ENCODE measurements around the gene DYNC1LI1.
"Not testable (repeated sequence)": the region's sequence is repeated elsewhere in the genome, so short reads cannot be mapped to it uniquely, and the experiment has no call there.

Gene DYNC1LI1

DNA sequence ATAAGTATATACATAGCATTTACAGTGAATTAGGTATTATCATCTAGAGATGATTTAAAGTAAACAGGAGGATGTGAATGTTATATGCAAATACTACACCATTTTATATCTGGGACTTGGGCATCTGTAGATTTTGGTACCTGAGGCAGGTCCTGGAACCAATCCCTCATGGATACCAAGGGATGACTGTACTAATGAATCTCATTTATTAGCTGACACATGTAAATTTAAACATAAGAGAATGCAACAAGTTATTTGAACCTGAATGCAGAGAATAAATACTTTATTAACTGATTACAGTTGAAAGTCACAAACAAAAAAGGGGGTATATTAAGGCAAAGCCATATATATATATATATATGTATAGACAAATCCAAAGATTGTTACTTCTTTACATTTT is 44.9 kb downstream of the DYNC1LI1 start:
- DNase-seq: no peak

- no peak for DNase-seq
Measured at GRCh38 chr3:32522682-32523081, 48.0 kb downstream of the DYNC1LI1 start.

GRCh38 chr3:32518921-32519320 is 51.7 kb downstream of the DYNC1LI1 start:
- DNase-seq: not testable (repeated sequence)

- DNase-seq: not testable (repeated sequence)
Measured at GRCh38 chr3:32516751-32517150, 53.9 kb downstream of the DYNC1LI1 start.

DNA sequence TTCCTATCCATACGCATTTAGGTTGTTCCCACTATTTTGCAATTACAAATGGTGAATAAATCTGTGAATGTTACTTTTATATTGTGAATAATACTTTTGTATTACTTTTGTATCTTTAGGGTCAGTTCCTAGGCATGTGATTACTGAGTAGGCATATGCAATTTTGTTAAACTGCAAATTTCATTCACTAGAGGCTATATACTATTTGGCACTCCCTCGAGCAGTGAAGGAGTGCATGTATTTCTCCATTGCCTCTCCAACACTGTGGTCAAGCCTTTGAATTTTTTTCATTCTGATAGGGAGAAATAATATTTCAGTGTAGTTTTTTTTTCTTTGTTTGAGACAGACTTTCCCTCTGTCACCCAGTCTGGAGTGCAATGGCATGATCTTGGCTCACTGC is 59.7 kb downstream of the DYNC1LI1 start:
- DNase-seq: no peak

- peak; percentile 70 to 76 for DNase-seq
Measured at GRCh38 chr3:32510075-32510724, 60.5 kb downstream of the DYNC1LI1 start.

- DNase-seq: no peak
Measured at GRCh38 chr3:32508711-32509110, 61.9 kb downstream of the DYNC1LI1 start.

GRCh38 chr3:32506466-32506865 is 64.2 kb downstream of the DYNC1LI1 start:
- no peak for DNase-seq

GRCh38 chr3:32502946-32503286 is 67.7 kb downstream of the DYNC1LI1 start:
- no peak for DNase-seq

DNA sequence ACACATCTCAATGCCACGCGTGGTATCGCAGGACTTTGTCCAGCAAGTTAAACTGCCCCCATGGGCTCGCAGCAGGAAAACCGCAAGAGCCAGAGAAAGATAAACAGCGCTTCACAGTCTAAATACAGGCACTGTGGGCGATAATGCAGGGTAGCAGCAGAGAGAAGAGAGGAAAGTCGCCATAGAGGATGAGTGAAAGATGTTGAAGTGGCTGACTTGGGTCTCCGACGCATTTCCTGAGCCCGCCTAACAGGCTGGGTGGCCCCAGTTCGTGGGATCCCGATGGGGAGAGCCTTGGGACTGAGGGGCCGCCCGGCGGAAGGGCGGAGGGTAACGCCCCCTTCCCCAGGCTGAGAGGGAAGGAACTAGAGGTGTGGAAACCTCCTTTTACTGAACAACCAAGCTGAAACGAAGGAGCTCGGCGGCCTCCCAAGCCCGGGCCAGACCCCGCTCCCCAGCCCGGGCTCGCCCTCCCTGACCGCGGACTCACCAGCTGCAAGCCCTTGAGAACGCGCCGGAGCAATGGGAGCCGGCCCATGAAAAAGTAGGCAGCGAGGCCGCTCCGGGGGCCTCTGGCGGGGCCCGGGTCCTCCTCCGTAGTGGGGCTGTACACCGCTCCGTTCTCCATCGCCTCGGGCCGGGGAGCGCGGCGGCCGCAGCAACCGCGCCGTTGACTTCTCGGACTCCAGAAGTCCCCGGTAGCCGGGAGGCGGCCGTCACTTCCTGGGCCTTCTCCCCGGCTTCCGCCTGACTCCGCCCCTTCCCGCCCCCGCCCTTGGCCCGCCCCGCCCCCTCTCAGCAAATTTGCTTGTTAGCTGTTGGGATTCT is 68.3 kb downstream of the DYNC1LI1 start, which contains the start of gene CMTM6:
TSS of gene CMTM6 (minus strand) at position 735 of the 828 bp plus-strand sequence. CDS start at position 628, 107 bp downstream.
- peak; percentile 80 to 81 for DNase-seq

DNA sequence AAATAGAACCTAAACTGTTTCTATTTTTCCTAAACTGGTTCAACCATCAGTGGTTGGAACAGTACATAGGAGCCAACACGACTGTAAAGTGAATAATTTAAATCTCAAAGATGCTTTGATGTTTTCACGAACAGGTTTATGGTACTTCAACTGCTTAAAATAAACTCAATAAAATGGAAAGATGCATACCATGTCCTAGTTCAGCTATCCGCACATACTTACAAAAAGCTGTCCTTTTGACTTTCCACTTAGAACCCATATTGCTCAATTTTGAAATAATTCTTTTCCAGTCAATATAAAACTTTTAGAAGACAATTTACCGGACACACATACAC is 68.9 kb downstream of the DYNC1LI1 start:
- no peak for DNase-seq

DNA sequence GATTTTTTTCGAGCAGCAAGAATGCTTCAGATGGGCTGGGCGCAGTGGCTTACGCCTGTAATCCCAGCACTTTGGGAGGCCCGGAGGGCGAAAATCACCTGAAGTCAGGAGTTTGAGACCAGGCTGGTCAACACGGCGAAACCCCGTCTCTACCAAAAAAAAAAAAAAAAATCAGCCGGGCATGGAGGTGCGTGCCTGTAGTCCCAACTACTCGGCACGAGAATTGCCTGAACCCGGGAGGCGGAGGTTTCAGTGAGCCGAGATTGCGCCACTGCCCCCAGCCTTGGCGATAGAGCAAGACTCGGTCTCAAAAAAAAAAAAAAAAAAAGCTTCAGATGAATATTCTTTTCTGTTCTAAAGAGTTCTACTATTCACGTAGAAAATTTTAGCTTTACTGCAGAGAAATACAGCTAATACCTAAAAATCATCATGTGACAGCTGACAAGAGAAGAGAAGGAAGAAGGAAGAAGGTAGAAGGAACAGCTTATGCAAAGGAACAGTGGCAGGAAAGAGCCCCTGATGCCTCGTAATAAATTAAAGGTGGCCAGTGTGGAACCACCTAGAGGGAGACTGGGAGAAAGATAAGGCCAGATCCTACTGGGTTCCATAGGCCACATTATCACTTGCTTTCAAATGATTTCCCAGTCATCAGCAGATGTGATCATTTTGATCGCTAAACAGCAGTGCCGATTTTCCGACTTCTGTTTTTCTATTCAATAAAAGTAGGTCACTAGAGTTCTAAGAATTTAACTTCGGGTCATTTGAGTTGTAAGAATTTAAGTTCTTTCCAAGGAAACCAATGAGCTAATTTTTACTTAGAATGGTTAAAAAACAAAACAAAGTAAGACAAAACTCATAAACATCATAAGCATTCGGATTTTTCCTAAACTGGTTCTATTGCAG is 69.5 kb downstream of the DYNC1LI1 start:
- DNase-seq: peak in 1 of 2 donors; percentile 49

- no peak for DNase-seq
Measured at GRCh38 chr3:32500231-32500630, 70.4 kb downstream of the DYNC1LI1 start.

- DNase-seq: no peak
Measured at GRCh38 chr3:32499585-32499984, 71.1 kb downstream of the DYNC1LI1 start.

DNA sequence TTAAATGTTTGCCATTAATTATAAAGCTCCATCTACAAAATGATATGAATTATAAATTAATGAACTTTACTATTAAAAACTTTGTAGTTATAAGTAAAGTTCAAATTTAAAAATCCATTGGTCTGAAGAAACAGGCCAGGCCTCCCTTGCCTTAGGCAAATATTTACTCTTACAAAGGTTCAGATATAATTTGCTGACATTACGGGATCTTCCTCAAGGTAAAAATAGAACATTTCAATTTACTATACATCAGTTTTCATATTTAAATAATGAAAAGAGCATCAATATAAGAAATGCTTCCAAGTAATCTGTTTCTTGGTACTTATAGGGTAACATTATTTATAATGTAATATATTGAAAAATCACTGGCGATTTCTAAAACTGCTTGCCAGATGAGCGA is 71.7 kb downstream of the DYNC1LI1 start:
- DNase-seq: no peak

GRCh38 chr3:32498252-32498651 is 72.4 kb downstream of the DYNC1LI1 start:
- no peak for DNase-seq

- no peak for DNase-seq
Measured at GRCh38 chr3:32495609-32496008, 75.0 kb downstream of the DYNC1LI1 start.

- no peak for DNase-seq
Measured at GRCh38 chr3:32495085-32495484, 75.6 kb downstream of the DYNC1LI1 start.

DNA sequence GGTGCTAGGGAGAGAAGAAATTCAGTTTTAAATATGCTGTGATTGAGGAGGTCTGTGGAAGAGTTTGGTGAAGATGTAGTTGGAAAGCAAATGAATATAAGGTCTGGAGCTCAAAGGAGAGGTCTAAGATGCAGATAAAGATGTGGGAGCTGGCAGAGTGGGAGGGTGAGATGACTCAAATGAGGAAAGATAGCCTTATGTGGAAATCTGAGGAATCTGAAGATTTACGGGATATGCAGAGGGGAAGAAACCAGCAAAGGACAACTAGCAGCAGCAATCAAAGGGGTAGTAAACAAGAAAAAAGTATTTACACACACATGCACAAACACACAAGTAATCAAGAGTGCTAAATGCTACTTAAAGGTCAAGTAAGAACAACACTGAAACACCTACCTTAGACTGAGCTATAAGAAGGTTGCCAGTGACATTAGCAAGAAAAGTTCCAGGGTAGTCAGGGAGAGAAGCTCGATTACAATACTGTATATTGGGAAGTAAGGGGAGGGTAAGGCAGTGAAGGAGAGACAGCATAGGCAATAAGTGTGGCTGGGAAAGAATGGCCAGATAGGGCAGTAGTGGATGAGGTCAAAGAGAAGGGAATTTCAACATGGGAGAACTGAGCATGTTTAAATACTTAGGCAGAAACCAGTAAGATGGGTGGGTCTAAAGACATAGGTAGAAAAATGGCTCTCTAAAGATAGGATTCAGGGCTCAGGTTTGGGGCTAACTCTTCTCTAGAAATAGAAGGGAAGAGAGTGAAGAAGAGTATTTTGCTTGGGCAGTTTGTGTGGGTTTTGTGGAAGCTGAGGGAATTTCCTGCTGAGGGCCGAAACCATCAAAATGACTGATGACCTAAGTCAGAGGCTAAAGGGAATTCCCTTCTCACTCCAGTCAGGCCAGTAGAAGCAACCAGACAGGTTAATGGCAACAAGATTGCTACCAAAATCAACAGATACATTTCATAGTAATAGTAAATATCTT is 76.9 kb downstream of the DYNC1LI1 start:
- no peak for DNase-seq

DNA sequence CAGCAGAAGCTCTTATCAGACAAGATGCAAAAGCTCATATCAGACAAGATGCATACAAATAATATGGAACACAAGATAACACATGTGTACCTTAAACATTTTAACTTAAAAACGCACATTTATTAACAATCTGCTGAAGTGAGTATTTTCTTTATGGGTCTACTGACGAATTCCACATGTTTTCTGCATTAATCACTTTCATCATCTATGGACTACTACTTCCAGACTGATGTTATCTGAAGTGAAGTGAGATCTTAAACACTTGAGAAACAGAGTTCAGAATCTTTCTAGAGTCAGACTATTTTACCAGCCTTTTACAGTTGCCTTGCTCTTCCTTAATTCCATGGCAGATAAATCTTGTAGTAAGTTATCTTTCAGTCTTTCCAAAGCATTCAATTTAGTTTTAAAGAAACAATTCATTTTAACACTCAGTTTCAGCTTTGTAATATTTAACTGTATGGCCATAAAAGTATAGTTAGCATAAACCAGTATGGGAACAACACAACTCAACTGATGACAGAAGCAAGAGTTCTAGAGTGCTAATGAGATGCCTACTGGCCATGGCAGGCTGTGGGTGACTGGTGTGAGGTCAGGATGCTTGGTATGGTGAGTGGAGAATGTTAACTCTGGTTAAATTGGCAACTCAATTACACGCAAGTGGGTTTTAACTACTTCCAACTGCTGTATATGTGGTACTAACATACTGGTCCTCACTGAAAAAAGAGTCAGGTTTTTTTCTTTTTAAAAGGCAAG is 77.8 kb downstream of the DYNC1LI1 start:
- DNase-seq: no peak

DNA sequence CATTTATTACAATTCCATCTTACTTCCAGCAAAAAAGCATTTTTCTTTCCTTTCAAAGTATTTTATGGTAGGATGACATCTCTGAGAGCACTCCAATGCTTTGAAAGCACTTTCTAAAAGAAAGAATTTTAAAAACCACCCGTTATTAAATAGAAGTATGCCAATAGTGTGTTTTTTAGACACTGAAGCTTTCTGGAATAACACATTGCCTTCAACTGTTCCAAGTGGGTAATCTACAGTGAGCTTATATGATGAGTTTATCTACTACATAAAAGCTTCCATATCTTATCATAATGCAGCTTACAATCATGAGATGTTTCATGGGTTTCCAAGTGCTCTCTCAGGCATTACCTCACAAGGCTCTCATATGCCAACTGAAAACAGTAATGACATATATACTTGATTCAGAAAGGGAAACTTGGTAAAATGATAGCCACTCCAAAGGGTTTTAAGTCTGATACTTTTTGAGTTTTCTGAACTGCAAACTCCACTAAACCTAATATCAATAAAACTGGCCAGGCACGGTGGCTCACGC is 82.1 kb downstream of the DYNC1LI1 start:
- no peak for DNase-seq

Data from CD4-positive, alpha-beta T cell treated with Interferon alpha-2 for 1 hour (primary cell).